ENCODE measurements around the gene XIRP2. TPM values are rescaled to one million over a fixed set of nuclear protein-coding genes. Genes with fewer than 3 reads are reported as not detected.

XIRP2 gene
- total and polyA plus RNA-seq, 10 of the 15 experiments (the other 5 are each of a cell fraction or from before 2014, with no cell fraction given): 0.03 TPM; not detected in 9

GRCh38 chr2:167187049-167187727 is 298.9 kb downstream of the XIRP2 start:
- FAIRE-seq (no peak), DNase-seq (ENCODE audit: low read depth, low spot score) (no peak), ATAC-seq (no peak)
- ChIA-PET RAD21 (ENCODE audit: unreplicated experiment) (no interaction called here), POLR2A (no interaction called here), SMC1A (ENCODE audit: uncharacterized antibody, unreplicated experiment) (interaction anchor here (1.3 kb wide), 1 partner anchor 10 kb away, joined by 4 read pairs; no protein-coding TSS in a partner anchor), CTCF (interaction anchor here (1.5 kb wide), 1 partner anchor 25 kb away, joined by 5 read pairs; no protein-coding TSS in a partner anchor)
- no peaks in the 10 kb centered on the region for H3K36me3 ChIP-seq (ENCODE audit: control insufficient read depth in 2 of 2, insufficient read depth in 2 of 2, low read length in 1 of 2)
- no peak overlapping the region for H3K4me3 ChIP-seq
- BruUV-seq (replicated peaks): no TSS peak
- no peaks in the 10 kb centered on the region for H4K20me1 ChIP-seq (ENCODE audit: control insufficient read depth, insufficient read depth)
- no peaks in the 10 kb centered on the region for H3K9me3 ChIP-seq (replicated peaks; ENCODE audit: control insufficient read depth, insufficient read depth, low read length)
- H3K4me2 ChIP-seq (ENCODE audit: control insufficient read depth, insufficient read depth): no peak overlapping the region
- in situ Hi-C loops (cut with MboI) (no loop called here), intact Hi-C loops (cut with micrococcal nuclease; ENCODE audit: unreplicated experiment) (no loop called here)
- no peaks in the 10 kb centered on the region; a peak in 1 of 4 replicates for H3K27me3 ChIP-seq (replicated peaks in 1 of 2; ENCODE audit: control insufficient read depth in 2 of 2, insufficient read depth in 2 of 2, low read length in 1 of 2)
- H2AFZ ChIP-seq (ENCODE audit: control insufficient read depth, low read depth, low read length): no peak overlapping the region
- H3K27ac ChIP-seq (ENCODE audit: control insufficient read depth, insufficient read depth): no peak overlapping the region
- TF ChIP-seq CHD2 (IDR thresholded peaks at IDR 0.05; ENCODE audit: borderline replicate concordance, low read depth, low read length) (no peak), ZNF687 (IDR thresholded peaks at IDR 0.05) (no peak), USF2 (IDR thresholded peaks at IDR 0.05; ENCODE audit: borderline replicate concordance, low read depth, low read length) (no peak), TCF7 (IDR thresholded peaks at IDR 0.05; ENCODE audit: borderline replicate concordance) (no peak), POLR2AphosphoS2 (IDR thresholded peaks at IDR 0.05; ENCODE audit: low read depth, low read length) (no peak), SIN3A (IDR thresholded peaks at IDR 0.05; ENCODE audit: low read depth, low read length) (no peak), PML (IDR thresholded peaks at IDR 0.05; ENCODE audit: low read length) (no peak)
- TF ChIP-seq, protein P1, sequence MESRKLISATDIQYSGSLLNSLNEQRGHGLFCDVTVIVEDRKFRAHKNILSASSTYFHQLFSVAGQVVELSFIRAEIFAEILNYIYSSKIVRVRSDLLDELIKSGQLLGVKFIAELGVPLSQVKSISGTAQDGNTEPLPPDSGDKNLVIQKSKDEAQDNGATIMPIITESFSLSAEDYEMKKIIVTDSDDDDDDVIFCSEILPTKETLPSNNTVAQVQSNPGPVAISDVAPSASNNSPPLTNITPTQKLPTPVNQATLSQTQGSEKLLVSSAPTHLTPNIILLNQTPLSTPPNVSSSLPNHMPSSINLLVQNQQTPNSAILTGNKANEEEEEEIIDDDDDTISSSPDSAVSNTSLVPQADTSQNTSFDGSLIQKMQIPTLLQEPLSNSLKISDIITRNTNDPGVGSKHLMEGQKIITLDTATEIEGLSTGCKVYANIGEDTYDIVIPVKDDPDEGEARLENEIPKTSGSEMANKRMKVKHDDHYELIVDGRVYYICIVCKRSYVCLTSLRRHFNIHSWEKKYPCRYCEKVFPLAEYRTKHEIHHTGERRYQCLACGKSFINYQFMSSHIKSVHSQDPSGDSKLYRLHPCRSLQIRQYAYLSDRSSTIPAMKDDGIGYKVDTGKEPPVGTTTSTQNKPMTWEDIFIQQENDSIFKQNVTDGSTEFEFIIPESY (IDR thresholded peaks at IDR 0.05): no peak
- no peaks in the 10 kb centered on the region for H3K79me2 ChIP-seq (ENCODE audit: control insufficient read depth, insufficient read depth, low read length)
- H3K9ac ChIP-seq (ENCODE audit: control insufficient read depth, insufficient read depth, low read length): no peak overlapping the region
- H3K4me1 ChIP-seq (ENCODE audit: control insufficient read depth, insufficient read depth, low read length): no peaks in the 10 kb centered on the region
- WGBS (ENCODE audit: insufficient coverage, insufficient replicate concordance, low lambda C conversion rate, missing lambda C conversion rate): 23% methylated on average over 6 of the region's 6 CpGs
